ENCODE results near the gene TNK1.

The TNK1 gene

GRCh38 chr17:7388856-7389255, 8.0 kb downstream of the TNK1 start:
- H3K36me3 ChIP-seq (ENCODE audit: control insufficient read depth in 2 of 2, insufficient read depth in 1 of 2, low read length in 2 of 2) = peaks cover 0 to 36% of the 10 kb centered on the region in 2 experiments; a peak in 2 of 3 replicates
- POLR2A ChIA-PET = interaction anchor here (3.6 kb wide), 1 partner anchor 15 kb away, joined by 19 read pairs; the partner anchor contains the start of gene TMEM256
- CTCF ChIA-PET = interaction anchor here (1.3 kb wide), 1 partner anchor 33 kb away, joined by 8 read pairs; no protein-coding TSS in a partner anchor
- no peak overlapping the region for H3K27ac ChIP-seq (ENCODE audit: extremely low read depth, low read depth, low read length)
- no peak overlapping the region for H3K4me3 ChIP-seq (ENCODE audit: low read depth, low read length)
- peaks cover 1% of the 10 kb centered on the region for H3K4me1 ChIP-seq (ENCODE audit: control insufficient read depth, insufficient read depth, low read length)
- H3K9me3 ChIP-seq (ENCODE audit: control insufficient read depth, insufficient read depth, low read depth, low read length) = no peaks in the 10 kb centered on the region
- no peak for TF ChIP-seq ZNF843 (tag by site-specific recombination; IDR thresholded peaks at IDR 0.05)
- no peak for TF ChIP-seq ZBTB20 (tag by site-specific recombination; IDR thresholded peaks at IDR 0.05)
- TF ChIP-seq ZNF830 (tag by site-specific recombination; IDR thresholded peaks at IDR 0.05; ENCODE audit: low read depth) = no peak
- TF ChIP-seq ZNF521 (tag by site-specific recombination; IDR thresholded peaks at IDR 0.05) = no peak
- TF ChIP-seq SALL2 (tag by site-specific recombination; IDR thresholded peaks at IDR 0.05; ENCODE audit: borderline replicate concordance) = no peak
- no peak for TF ChIP-seq ZNF792 (tag by site-specific recombination; IDR thresholded peaks at IDR 0.05)
- no peak for TF ChIP-seq ZNF398 (tag by site-specific recombination; IDR thresholded peaks at IDR 0.05)
- no peak for TF ChIP-seq ZNF585B (tag by site-specific recombination; IDR thresholded peaks at IDR 0.05)
- no peak for TF ChIP-seq ZNF48 (tag by site-specific recombination; IDR thresholded peaks at IDR 0.05)
- TF ChIP-seq ZNF18 (tag by site-specific recombination; IDR thresholded peaks at IDR 0.05) = no peak

GRCh38 chr17:7389924-7390910, 9.3 kb downstream of the TNK1 start:
- ChIA-PET CTCF (interaction anchor here (0.6 kb wide), 1 partner anchor 127 kb away, joined by 3 read pairs; no protein-coding TSS in a partner anchor), POLR2A (interaction anchor here (3.6 kb wide), 1 partner anchor 13 kb away, joined by 19 read pairs; the partner anchor contains the start of gene TMEM256)
- Histone ChIP-seq H3K4me1 (ENCODE audit: control insufficient read depth, insufficient read depth, low read length) (peaks cover 3% of the 10 kb centered on the region), H3K4me3 (ENCODE audit: low read depth, low read length) (no peak overlapping the region), H3K36me3 (ENCODE audit: control insufficient read depth in 2 of 2, insufficient read depth in 1 of 2, low read length in 2 of 2) (peaks cover 0 to 36% of the 10 kb centered on the region in 2 experiments; a peak in 2 of 3 replicates), H3K27ac (ENCODE audit: extremely low read depth, low read depth, low read length) (no peak overlapping the region), H3K9me3 (ENCODE audit: control insufficient read depth, insufficient read depth, low read depth, low read length) (no peaks in the 10 kb centered on the region)
- TF ChIP-seq ZIC2 (tag by site-specific recombination; IDR thresholded peaks at IDR 0.05) (peak; percentile 96), ZNF792 (tag by site-specific recombination; IDR thresholded peaks at IDR 0.05) (no peak), ZFHX2 (tag by site-specific recombination; conservative IDR thresholded peaks at IDR 0.05) (0 out of 2 replicates have a peak, but pooled peaks have one; percentile 12)

- TF ChIP-seq ZNF18 (tag by site-specific recombination; IDR thresholded peaks at IDR 0.05) = no peak
- TF ChIP-seq SCRT2 (tag by site-specific recombination; IDR thresholded peaks at IDR 0.05) = 0 out of 2 replicates have a peak, but pooled peaks have one; percentile 19
- peaks cover 3% of the 10 kb centered on the region for H3K4me1 ChIP-seq (ENCODE audit: control insufficient read depth, insufficient read depth, low read length)
- no peak overlapping the region for H3K27ac ChIP-seq (ENCODE audit: extremely low read depth, low read depth, low read length)
- H3K36me3 ChIP-seq (ENCODE audit: control insufficient read depth in 2 of 2, insufficient read depth in 1 of 2, low read length in 2 of 2) = peaks cover 0 to 36% of the 10 kb centered on the region in 2 experiments; a peak in 2 of 3 replicates
- POLR2A ChIA-PET = interaction anchor here (1.6 kb wide), 1 partner anchor 13 kb away, joined by 8 read pairs; the partner anchor contains the start of gene TMEM256
- CTCF ChIA-PET = interaction anchor here (1.2 kb wide), 1 partner anchor 37 kb away, joined by 3 read pairs; no protein-coding TSS in a partner anchor
- H3K4me3 ChIP-seq (ENCODE audit: low read depth, low read length) = no peak overlapping the region
- H3K9me3 ChIP-seq (ENCODE audit: control insufficient read depth, insufficient read depth, low read depth, low read length) = no peaks in the 10 kb centered on the region
Observed at GRCh38 chr17:7391307-7391706, 10.4 kb downstream of the TNK1 start.

All from HEK293 (cell line).